Effector CD4-positive, alpha-beta T cell (primary cell): ENCODE results near the gene GALNT15.
A peak's percentile ranks its signal among the peaks of the same experiment; 100 is the strongest.

Experiments
- DNase-seq: peaks from one replicate; pipeline ENCODE4 v3.0.0-alpha.2; 2020

GALNT15 gene

GRCh38 chr3:16151109-16151508, 23.4 kb upstream of the GALNT15 start:
- DNase-seq = no peak

GRCh38 chr3:16168211-16168610, 6.3 kb upstream of the GALNT15 start:
- no peak for DNase-seq

DNA sequence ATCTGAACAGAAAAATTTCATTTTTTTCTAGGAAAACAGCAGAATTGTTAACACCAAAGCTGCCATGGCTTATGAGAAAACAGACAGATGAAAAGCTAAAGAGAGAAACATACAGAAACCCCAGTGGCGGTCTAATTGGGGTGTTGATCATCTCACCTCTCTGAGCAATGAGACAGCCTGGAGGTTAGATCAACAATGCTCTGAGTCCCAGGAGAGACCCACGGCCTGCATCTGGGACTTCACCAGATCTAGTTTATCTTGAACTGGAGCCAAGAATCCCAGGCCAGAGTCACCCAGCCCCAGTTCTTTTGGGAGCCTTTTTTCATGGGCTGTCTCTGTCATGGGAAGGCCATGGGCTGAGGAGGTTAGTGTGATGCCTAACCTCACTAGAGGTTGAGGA, 3.5 kb upstream of the GALNT15 start:
- DNase-seq = no peak

DNA sequence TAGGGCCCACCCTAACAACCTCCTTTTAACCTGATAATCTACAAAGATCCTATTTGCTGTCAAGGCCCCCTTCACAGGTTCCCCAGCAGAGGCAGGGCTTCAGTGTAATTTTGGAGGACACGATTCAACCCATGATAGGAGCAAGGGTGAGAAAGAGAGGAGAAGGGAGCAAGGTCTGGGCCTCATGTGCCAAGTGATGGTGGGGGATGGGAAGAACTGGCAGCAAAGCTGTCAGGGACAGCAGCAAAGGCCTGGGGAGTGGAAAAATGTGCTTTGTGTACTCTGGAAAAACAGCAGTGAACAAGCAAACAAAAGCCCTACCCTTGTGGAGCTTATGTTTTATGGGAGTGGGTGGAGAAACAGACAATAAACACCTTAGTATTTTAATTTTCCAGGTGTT, 2.7 kb upstream of the GALNT15 start:
- no peak for DNase-seq

- DNase-seq = no peak
Observed at GRCh38 chr3:16173283-16174025, 1.0 kb upstream of the GALNT15 start.

DNA sequence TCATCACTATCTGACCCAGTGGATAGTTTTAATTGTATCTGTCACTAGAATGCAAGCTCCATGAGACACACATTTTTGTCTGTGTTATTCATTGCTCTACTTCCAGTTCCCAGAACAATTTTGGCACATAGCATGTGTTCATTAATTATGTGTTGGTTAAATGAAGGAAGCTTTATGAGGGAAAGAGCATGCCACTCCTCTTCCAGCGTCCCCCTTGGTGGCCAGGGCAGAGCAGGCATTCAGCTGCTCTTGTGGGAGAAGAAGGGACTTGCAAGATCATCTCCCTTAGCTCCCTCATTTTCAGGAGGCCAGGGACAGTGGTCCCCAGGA, 489 bp upstream of the GALNT15 start:
- DNase-seq = no peak

GRCh38 chr3:16174976-16175901, 759 bp downstream of the GALNT15 start:
- DNase-seq = no peak

DNA sequence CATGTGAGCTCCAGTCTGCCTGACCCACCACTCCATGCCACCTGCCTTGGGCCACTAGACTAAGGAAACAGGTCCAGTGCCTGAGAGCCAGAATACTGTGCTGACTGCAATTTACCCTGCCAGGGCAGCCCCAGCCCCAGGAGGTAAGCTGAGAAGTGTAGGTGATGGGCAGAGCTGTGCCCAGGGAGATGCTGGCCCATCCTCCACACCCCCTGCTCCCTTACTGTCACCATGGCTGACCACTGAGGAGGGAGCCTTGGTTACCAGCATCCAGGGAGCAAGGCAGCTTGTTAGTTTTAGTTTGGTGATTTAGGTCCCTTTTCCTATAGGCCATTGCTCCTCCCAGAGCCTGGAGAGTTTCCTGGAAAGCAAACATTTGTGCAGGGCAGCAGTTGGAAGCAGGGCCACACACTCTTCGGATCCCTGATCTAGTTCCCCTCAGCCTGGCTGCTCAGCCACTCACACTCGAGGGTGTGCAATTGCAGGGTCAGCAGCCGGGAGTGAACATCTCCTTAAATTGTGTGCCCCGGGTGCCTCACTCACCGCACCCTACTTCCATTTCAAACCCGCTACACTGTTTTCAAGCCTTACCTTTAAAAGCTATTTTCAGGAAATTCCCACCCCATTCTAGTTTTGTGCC, 2.0 kb downstream of the GALNT15 start:
- no peak for DNase-seq

DNA sequence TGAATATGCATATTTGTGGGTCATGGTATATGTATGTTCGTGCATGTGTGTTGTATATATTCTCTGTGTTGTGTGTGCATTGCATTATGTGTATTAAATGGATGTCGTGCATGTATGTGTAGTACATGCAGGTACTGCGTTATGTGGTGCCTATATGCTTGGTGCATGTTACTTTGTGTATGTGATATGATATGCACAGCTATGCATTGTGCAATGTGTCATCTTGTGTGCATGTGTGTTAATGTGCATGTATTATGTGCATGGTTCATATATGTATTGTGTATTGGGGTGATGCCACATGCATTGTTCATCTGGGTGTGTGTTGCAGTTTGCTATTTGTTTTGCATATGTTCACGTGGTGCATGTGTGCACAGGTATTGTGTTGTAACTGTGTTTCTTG, 2.9 kb downstream of the GALNT15 start:
- DNase-seq = no peak

DNA sequence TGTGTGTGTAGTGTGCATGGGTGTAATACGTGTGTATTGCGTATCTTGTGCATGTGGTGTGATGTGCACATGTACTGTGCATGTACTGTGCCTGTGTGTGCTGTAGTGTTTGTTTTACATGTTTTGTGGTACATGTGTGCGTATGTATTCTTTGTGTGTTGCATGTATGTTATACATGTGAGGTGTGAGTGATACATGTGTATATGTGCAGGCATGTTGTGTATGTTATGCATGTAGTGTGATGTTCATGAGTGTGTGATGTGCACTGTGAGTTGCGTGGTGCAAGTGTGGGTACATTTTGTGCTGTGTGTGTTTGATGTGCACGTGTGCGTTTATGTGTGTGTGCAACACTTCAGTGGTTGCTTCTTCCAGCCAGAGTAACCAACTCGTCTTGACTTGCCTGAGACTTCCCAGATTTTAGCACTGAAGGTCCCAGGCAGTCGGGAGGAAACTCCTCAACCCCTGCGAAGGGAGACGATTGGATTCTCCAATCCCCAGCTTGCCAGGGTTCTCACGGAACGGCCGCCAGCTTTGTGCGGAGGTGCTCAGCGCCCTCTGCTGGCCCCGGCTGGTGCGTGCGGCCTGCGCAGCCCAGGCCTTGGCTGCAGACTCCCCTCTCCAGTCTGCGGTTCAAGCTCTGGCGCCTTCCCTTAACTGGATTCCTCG, 3.6 kb downstream of the GALNT15 start:
- DNase-seq = peak; percentile 15

- DNase-seq = no peak
Observed at GRCh38 chr3:16178628-16178988, 4.1 kb downstream of the GALNT15 start.

DNA sequence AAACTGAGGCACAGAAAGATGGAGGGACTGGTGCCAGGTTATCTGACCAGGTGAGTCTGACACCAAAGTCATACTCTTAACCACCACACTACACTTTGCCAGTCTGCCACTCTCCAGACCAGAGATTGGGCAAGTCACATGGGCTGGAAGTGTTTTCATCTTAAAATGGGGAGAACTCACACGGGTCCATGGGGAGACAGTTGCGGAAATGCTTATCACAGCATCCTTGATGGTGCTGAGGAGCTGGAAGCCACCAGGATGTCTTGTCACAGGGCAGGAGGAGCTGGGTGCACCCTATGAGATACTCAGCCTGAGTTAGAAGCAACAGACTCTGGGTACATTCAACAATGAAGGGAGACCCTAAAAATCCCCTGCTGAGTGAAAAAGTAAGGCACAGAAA, 4.8 kb downstream of the GALNT15 start:
- no peak for DNase-seq

- DNase-seq = no peak
Observed at GRCh38 chr3:16179771-16180736, 5.6 kb downstream of the GALNT15 start.

GRCh38 chr3:16180737-16181134, 6.3 kb downstream of the GALNT15 start:
- no peak for DNase-seq

DNA sequence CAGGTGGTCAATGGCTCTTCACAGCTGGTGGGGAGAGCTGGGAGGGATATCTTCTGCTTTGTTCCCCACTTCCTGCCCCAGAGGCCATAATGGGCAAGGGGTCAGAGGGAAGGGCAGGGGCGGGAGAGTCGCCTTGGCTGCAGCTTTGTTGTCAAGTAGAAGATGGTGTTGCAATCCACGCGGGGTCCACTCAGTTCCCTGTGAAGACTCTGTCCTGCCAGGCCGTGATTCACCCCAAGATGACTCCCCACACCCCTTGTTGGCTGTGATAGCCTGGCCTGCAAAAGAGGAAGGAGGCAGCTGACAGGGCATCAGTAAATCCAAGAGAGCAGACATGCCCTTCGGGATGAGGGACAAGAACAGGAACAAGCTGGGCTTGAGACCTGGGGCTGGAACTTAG, 6.9 kb downstream of the GALNT15 start:
- no peak for DNase-seq

GRCh38 chr3:16182183-16182582, 7.7 kb downstream of the GALNT15 start:
- no peak for DNase-seq

DNA sequence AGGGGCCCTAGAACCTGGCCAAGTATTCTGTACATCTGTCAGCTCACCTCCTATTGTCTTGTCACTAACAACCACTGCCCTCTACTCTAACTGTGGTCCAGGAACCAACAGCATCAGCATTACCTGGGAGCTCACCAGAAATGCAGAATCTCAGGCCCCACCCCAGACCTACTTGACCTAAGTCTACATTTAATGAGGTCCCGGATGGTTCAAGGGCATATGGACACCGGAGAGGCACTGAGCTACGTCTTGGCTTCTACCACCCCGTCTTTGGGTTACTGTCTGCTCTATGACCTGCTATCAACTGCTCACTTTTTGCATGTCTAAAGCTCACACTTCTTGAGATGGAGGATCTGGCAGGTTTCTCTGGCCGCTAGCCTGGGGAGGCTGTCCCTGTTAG, 8.1 kb downstream of the GALNT15 start:
- no peak for DNase-seq

- no peak for DNase-seq
Observed at GRCh38 chr3:16183082-16183481, 8.6 kb downstream of the GALNT15 start.

DNA sequence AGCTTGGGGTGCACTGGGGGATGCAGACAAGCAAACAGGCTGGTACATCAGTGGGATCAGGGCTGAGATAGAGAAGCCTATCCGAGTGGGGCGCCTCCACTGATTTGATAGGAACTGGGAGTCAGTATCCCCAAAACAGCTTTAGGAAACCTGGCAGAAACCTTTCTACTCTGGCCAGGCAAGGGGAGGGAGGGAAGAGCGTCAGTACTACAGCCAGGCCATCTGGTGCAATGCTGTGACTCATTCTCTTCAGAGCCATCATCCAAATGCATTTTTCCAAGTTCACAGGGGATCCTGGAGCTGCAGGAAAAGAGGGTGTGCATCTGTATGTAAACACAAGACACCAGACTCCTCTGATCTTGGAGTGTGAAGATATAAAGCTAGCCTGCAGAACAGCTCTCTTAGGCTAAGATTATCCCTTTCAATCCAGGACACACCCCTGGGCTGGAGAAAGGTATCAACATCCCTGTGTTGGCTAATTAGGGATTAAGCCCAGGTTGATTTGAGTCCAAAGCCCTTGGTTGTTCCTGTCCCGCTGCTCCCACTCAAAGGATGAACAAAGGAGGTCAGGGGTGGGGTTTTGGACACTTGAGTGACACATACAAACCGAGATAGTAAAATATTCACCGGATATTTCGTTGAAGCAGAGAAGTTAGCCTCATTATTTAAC, 9.3 kb downstream of the GALNT15 start:
- DNase-seq = no peak

DNA sequence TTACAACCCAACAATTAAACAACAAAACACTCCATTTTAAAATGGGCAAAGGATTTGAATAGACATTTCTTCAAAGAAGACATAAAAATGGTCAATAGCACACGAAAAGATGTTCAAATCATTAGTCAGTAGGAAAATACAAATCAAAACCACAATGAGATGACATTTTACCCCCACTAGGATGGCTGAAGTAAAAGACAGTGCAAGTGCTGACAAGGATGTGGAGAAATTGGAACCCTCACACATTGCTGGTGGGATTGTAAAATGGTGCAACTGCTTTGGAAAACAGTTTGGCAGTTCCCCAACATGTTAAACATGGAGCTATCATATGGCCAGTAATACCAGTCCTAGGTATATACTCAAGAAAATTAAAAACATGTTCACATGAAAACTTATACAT, 11.6 kb downstream of the GALNT15 start:
- no peak for DNase-seq

GRCh38 chr3:16186565-16186964, 12.1 kb downstream of the GALNT15 start:
- DNase-seq = no peak
